HG03439 (cell line): ENCODE measurements around the gene TEP1.
"Not testable (repeated sequence)": the region's sequence is repeated elsewhere in the genome, so short reads cannot be mapped to it uniquely, and the experiment has no call there.

Source experiments
- ATAC-seq: cut with Tn5 transposase; IDR thresholded peaks from one replicate; pipeline ENCODE4 v1.9.1; 2021; ENCODE audit warnings: mild to moderate bottlenecking, moderate library complexity; ENCODE audit not compliant: unreplicated experiment

TEP1 gene

DNA sequence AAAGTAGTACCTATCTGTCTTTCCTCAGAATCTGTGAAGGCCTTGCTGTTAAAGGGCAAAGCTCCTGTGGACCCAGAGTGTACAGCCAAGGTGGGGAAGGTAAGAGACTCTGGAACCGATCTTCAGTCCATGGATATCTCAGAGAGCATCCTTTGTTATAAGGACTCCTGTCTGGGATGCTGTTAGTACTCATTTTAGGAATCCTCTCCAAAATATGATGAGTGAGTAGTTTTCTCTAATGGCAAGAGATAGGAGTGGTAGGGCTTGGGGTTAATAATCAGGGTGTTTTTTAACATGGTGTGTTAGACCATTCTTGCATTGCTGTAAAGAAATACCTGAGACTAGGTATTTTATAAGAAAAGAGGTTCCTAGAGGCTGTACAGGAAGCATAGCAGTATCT, 67.9 kb downstream of the TEP1 start:
- no peak for ATAC-seq

DNA sequence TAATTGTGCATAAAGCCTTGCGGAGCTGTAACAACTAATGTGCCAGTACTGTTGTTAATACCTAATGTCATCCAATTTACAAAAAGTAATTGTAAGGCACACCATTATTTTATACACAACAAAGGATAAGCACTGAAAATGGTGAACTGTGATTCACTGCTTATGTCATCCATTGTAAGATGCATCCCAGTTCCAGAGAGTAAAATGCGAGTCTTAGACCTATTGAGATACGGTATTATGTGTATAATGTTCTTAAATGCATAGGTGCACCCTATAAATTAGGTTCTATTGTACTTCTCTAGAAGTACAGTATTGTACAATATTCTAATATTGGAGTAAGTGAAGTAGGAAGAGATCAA, 69.5 kb downstream of the TEP1 start:
- ATAC-seq: no peak

DNA sequence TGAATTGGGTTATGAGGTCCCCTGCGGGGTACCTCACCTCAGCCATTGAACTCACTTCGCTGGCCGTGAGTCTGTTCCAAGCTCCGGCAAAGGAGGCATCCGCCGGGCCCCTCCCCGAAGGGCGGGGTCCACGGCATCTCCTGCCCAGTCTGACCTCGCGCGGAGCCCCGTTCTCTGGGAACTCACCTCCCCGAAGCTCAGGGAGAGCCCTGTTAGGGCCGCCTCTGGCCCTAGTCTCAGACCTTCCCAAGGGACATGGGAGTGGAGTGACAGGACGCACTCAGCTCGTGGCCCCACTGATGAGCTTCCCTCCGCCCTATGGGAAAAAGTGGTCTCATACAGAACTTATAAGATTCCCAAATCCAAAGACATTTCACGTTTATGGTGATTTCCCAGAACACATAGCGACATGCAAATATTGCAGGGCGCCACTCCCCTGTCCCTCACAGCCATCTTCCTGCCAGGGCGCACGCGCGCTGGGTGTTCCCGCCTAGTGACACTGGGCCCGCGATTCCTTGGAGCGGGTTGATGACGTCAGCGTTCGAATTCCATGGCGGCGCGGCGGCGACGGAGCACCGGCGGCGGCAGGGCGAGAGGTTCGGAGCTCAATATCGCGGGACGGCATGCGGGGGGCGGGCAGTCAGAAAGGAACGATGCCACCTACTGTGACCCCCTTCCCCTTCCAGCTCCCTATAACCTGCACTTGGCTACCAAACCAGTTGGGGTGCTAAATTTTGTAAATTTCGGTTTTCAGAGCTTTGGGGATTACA, 70.0 kb downstream of the TEP1 start, which contains the start of gene PARP2:
Gene PARP2, plus strand, starts transcription at position 544 of the 770 bp plus-strand sequence. Its CDS starts 7 bp downstream, at position 551.
- ATAC-seq: peak; percentile 91

DNA sequence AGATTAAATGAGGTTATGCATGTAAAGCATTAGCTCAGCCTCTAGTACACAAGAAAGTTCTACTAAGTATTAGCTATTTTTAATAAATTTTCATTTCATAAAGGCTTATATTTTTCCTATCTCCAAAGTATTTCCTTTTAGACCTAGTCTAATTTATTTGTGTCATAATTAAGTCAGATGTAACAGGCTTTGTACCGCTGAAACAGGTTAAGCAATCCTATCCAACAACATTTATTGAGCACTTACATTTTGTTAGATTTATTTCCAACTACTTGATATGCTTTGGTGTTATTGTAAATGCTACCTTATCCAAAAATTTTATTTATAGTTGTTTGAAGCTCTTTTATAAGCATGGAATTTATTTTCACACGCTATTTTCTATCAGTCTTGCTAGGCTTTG, 71.7 kb downstream of the TEP1 start:
- no peak for ATAC-seq

DNA sequence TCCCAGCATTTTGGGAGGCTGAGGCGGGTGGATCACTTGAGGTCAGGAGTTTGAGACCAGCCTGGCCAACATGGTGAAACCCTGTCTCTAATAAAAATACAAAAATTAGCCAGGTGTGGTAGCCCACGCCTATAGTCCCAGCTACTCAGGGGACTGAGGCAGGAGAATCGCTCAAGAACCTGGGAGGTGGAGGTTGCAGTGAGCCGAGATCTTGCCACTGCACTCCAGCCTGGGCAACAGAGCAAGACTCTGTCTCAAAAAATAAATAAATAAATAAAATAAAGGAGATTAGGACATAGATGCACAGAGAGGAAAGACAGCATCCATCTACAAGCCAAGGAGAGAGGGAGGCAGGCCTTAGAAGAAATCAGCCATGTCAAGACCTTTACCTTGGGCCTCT, 72.3 kb downstream of the TEP1 start:
- not testable (repeated sequence) for ATAC-seq

DNA sequence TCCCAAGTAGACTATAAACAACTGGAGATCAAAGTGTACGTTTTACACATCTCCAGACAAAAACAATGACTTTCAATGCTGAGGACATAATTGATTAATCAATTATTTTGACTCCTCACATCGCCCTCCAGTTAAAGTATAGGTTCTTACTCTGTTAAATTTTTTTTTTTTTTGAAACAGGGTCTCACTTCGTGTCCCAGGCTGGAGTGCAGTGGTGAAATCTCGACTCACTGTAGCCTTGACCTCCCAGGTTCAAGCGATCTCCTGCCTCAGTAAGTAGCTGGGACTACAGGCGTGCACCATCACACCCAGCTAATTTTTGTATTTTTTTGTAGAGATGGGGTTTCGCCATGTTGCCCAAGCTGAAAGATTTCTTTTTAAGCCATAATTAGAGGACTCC, 79.3 kb downstream of the TEP1 start:
- no peak for ATAC-seq

DNA sequence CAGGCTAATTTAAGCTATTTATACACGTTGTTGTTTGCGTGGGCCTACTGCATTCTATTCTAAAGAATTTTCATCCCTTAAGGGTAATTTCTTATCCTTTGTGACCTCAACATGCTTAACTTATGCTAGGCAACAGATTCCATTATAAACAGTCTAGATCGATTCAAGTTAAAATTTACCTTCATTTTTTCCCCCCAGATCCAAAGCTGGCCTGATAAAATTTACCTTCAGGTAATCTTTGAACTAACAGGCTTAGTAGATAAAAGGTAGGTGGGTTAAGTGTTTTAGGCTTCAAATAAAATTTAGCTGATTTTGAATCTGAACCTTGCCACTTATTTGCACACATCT, 79.8 kb downstream of the TEP1 start:
- ATAC-seq: no peak

DNA sequence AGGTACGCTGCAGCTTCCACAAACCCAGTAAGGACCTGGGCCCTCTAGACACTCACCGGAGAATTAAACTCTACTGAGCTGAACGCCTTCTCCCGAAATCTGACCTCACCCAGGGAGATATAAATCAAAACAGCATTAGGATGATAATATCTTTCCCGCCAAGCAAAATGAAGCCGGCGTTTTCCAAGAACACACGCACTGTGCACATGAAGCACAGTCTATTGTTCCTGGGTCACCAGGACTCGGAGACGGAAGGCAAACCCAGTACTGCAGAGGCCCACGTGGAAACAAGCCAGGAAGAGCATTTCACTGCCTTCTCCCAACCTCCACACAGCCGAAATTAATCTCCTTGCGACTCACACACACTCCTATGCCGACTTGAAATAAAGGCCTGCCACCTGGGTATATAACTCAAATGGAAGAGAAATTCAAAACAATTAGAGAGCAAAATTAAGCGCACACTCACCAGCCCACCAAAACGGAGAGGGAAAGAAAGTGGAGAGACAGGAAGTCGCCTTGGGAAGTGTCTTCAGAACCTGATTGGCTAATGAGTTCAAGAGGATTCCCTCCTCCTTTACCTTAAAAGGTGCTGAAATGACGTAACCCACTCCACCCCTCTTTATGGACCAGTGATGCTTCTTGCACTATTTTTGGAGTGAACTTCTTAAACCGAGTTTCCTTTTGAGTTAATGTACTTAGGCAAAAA, 80.4 kb downstream of the TEP1 start, which contains the start of gene CCNB1IP1:
Gene CCNB1IP1, minus strand, starts transcription at position 492 of the 706 bp plus-strand sequence. CDS start 16,756 bp downstream, outside the sequence.
- ATAC-seq: peak; percentile 94

DNA sequence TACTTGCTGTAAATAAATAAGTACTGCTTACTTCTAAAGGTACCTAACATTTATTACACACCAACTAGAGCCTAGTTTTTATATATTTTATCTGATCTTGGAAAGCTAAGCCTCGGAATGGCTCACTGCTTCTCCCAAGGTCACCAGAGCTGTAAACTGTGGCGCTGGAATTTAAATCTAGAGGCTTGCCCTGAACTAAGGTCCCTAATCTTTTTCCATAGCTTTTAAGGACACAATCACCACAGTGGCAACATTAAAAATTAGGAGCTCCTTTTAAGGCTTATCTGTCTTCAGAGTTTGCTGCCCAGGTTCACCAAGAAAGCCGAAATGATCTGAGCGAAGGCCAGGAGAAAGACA, 80.9 kb downstream of the TEP1 start:
- no peak for ATAC-seq

DNA sequence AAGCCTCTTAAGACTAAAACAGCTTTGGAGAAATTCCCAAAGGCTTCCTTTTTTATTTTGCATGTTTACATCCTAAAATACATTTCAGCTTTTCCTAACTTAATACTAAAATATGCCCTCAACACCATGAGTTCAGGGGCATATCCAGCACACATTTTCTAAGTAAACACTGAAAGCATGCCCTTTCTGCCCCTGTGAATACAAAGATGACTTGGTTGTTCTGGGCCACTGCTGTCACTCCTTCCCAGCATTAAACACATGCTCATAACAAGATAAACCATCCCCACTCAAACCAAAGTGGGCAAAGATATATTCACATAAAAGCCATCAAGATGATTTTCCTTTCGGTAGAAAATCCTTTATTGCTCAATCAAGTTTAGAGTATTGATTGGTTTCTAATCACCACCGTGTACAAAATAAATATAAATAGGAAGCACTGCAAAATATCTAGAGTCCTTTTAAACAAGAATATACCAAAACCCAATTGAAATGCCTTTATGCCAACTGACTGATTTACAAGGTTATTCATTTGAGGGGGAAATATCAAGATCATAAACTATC, 82.2 kb downstream of the TEP1 start:
- no peak for ATAC-seq

DNA sequence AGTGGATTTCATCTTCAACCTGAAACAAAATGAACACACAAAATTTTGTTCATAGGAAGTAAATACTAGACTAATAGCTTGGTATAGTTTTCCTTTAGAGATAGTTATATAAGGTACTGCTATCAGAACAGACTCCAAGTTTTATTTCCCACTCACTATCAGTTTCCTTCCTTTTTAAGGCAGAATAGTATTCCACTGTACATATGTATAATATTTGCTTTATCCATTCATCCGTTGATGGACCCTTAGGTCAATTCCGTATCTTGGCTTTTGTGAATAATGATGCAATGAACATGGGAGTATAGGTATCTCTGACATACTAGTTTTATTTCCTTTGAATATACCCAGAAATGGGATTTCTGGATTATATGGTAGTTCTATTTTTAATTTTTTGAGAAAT, 83.9 kb downstream of the TEP1 start:
- ATAC-seq: no peak

DNA sequence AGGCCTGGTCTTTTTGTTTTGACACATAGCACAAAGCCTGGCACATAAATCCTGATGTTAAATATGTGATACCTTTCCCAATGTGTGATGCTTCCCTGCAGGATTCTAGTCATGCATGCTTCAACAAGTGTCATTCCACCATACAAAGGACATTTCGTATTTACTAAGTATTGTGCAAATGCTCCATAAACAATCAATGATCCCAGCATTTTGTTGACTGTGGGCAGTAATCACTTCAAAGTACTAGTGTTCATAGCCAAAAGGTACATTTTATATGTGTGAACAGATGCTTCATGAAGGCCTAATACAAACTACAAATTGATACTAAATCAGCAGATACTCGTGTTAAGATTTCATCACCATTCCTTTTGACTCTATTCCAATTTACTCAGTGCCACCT, 84.6 kb downstream of the TEP1 start:
- ATAC-seq: no peak

DNA sequence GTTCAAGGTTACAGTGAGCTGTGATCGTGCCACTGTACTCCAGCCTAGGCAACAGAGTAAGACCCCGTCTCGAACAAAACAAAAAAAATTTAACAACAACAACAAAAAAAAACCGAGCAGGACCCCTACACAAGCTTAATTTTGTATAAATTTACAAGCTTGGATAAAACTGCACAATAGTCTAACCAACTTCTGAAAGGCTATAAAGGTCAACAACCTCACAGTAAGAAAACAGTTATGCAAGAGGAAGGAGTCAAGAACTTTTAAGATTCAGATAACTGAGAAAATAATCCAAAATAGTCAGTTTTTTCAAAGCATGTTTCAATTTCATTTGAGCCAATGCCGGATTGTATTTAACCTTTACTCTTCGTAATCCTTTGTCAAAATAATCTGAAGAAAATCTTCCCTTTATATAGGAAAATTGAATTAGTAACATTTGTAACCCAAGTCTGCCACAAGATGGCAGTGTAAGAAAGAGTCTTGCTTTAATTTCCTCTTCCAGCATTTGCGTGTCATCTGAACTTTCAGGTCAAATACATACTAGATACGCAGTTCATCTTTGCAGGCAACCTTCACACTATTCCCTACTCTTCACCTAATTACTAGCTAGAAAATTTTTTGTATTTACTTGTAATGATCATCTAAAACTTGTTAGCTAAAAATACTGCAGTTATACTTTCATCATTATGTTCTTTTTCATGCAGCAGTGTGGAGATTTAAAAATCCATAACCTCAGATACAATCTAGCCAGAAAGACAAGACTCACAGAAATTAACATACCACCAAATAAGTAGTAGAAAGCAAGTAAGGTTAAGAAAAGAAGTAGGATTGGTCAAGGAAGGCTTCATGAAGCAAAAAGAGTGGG, 86.1 kb downstream of the TEP1 start:
- ATAC-seq: peak; percentile 57

DNA sequence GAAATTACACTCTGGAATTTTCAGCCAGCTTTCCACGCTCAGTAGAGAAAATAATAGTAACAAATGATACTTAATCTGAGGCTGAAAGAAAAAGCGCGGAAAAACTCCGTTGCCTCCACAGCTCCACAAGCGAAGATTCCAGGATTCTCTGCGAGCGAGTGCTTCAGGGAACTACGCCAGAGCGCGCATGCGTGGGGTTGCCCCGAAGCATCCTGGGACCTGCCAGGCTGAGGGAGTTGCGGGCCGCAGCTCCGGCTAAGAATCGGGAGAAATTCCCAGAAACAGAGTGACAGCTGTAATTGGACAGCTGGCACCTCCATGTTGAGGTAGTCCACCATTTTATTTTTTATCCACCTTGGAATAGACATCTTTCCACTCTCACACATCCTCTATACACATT, 95.6 kb downstream of the TEP1 start:
- no peak for ATAC-seq
